ENCODE measurements around the gene B3GNT7. TPM values are rescaled to one million over a fixed set of nuclear protein-coding genes. Genes with fewer than 3 reads are reported as not detected.

Gene B3GNT7
- total RNA-seq, 1 donor from 2014 or later = 0.90 TPM

DNA sequence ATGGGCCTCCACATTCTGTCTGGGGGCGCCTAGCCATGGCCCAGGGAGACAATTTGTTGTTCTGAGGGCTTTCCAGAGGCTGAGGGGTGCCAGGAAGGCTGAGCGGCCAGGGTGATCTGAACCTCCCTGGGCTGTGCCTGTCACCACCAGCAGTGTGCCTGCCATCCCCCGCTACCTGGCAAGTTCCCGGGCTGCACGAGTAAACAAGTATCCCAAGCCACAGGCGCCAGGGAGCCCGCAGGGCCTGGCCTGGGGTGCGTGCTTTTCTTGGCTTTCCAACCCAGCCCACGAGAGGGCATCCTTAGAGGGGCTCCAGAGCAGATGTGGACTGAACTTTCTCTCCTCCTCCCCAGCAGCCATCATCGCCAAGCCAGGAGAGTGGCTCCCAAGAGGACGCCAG is 35.1 kb upstream of the B3GNT7 start:
- Histone ChIP-seq H3K9me3 (ENCODE audit: low read depth) (no peaks in the 10 kb centered on the region), H3F3A (ENCODE audit: low read depth) (no peaks in the 10 kb centered on the region), H2AFZ (replicated peaks) (no peak overlapping the region), H3K36me3 (no peaks in the 10 kb centered on the region), H3K4me1 (peaks cover 25% of the 10 kb centered on the region), H3K27me3 (no peaks in the 10 kb centered on the region), H4K20me1 (ENCODE audit: low read depth) (no peaks in the 10 kb centered on the region), H3K27ac (no peak overlapping the region), H3K4me2 (no peak overlapping the region), H3K4me3 (no peak overlapping the region), H3K79me2 (ENCODE audit: low read depth) (no peaks in the 10 kb centered on the region), H3K9ac (no peak overlapping the region)
- Mint-ChIP-seq H3K27me3 (ENCODE audit: insufficient read depth, low read depth) (peaks cover 9% of the 10 kb centered on the region), H3K4me3 (no peak overlapping the region), H3K27ac (no peak overlapping the region), H3K36me3 (peaks cover 8% of the 10 kb centered on the region), H3K9me3 (no peaks in the 10 kb centered on the region), H3K4me1 (peaks cover 37% of the 10 kb centered on the region)
- TF ChIP-seq, protein P1, sequence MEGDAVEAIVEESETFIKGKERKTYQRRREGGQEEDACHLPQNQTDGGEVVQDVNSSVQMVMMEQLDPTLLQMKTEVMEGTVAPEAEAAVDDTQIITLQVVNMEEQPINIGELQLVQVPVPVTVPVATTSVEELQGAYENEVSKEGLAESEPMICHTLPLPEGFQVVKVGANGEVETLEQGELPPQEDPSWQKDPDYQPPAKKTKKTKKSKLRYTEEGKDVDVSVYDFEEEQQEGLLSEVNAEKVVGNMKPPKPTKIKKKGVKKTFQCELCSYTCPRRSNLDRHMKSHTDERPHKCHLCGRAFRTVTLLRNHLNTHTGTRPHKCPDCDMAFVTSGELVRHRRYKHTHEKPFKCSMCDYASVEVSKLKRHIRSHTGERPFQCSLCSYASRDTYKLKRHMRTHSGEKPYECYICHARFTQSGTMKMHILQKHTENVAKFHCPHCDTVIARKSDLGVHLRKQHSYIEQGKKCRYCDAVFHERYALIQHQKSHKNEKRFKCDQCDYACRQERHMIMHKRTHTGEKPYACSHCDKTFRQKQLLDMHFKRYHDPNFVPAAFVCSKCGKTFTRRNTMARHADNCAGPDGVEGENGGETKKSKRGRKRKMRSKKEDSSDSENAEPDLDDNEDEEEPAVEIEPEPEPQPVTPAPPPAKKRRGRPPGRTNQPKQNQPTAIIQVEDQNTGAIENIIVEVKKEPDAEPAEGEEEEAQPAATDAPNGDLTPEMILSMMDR (IDR thresholded peaks at IDR 0.05) = no peak
- no peak for TF ChIP-seq EZH2 (IDR thresholded peaks at IDR 0.05)
- TF ChIP-seq EZH2phosphoT487 (IDR thresholded peaks at IDR 0.05) = no peak
- DNase-seq (ENCODE audit: low spot score) = no peak

DNA sequence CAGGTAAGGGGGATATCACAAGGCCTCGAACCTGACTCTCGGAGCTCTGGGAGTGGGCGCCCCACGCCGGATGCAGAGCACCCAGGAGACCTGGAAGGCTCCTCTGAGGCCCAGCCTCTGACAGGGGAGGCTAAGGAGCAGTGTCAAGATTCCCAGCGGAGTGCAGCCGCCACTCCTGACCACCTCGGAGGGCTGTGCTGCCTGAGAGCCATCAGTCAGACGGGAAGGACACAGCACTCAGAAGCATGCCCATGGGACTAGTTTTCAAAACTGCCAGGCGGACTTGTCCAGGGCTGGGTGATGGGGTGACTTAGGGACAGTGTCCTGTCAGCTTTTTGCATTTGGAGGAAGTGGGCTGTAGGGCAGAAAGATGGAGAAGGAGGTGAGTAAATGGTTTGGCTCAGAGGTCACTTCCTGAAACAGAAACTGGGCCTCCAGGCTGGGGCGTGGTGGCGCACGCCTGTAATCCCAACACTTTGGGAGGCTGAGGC is 34.6 kb upstream of the B3GNT7 start:
- TF ChIP-seq, protein P1 (IDR thresholded peaks at IDR 0.05) = no peak
- TF ChIP-seq EZH2 (IDR thresholded peaks at IDR 0.05) (no peak), EZH2phosphoT487 (IDR thresholded peaks at IDR 0.05) (no peak)
- peaks cover 9% of the 10 kb centered on the region for H3K27me3 Mint-ChIP-seq (ENCODE audit: insufficient read depth, low read depth)

DNA sequence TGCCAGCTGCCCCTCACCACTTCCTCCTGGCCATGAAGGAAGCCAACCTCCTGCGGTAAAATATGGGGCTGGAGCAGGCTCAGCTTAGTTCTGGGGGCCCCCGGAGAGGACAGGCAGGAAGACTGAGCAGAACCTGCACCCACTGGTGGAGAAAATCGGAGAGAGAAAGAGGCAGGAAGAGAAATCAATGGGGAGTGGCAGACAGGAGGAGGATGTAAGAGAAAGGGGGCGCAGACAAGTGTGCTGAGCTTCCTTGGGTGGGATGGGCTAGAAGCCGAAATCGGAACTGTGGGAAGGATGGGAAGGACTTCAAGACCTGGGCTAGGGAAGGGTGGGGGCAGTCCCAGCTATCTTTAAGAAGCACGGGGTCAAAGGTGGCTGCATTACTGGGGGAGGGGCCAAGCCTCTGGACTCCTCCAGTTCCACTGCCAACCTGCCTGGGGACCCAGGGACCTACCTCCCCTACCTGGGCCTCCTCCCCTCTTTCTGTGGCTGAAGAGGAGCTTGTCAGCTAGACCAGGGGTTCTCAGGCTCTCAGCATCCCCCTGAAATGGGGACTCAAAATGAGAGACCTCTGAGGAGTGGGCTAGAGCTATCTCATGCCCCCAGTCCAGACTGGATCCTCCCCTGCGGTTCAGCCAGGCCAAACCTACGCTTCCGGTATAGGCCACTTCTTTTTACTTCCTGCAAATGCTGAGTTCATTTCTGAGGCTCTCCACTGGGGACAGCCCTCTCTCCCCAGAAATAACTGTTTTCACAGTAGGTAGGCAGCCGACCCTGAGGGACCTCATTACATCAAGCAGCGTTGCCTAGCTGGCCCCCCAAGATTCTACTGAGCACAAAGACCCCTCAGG is 33.6 kb upstream of the B3GNT7 start:
- H3K9me3 Mint-ChIP-seq = no peaks in the 10 kb centered on the region
- peak overlapping the region; percentile 82 for H3K27ac Mint-ChIP-seq
- H4K20me1 ChIP-seq (ENCODE audit: low read depth) = no peaks in the 10 kb centered on the region
- H3K27me3 ChIP-seq = no peaks in the 10 kb centered on the region
- peaks cover 19% of the 10 kb centered on the region for H3K4me1 ChIP-seq
- TF ChIP-seq, protein P1 (IDR thresholded peaks at IDR 0.05) = no peak
- TF ChIP-seq EZH2 (IDR thresholded peaks at IDR 0.05) (no peak), EZH2phosphoT487 (IDR thresholded peaks at IDR 0.05) (no peak)
- peaks cover 12% of the 10 kb centered on the region for H3K36me3 Mint-ChIP-seq
- H2AFZ ChIP-seq (replicated peaks) = no peak overlapping the region
- H3K79me2 ChIP-seq (ENCODE audit: low read depth) = no peaks in the 10 kb centered on the region
- H3K9me3 ChIP-seq (ENCODE audit: low read depth) = no peaks in the 10 kb centered on the region
- H3K27me3 Mint-ChIP-seq (ENCODE audit: insufficient read depth, low read depth) = peaks cover 6% of the 10 kb centered on the region
- H3K27ac ChIP-seq = no peak overlapping the region
- H3K4me3 Mint-ChIP-seq = no peak overlapping the region
- no peak overlapping the region for H3K4me3 ChIP-seq
- no peaks in the 10 kb centered on the region for H3K36me3 ChIP-seq
- no peak overlapping the region for H3K4me2 ChIP-seq
- H3F3A ChIP-seq (ENCODE audit: low read depth) = no peaks in the 10 kb centered on the region
- DNase-seq (ENCODE audit: low spot score) = no peak
- no peak overlapping the region for H3K9ac ChIP-seq
- peaks cover 34% of the 10 kb centered on the region for H3K4me1 Mint-ChIP-seq

More for the DNA sequence above, 34.6 kb upstream of the B3GNT7 start:
- no peak overlapping the region for H2AFZ ChIP-seq (replicated peaks)
- no peak for DNase-seq (ENCODE audit: low spot score)
- no peaks in the 10 kb centered on the region for H3K36me3 ChIP-seq
- peaks cover 26% of the 10 kb centered on the region for H3K4me1 ChIP-seq
- Mint-ChIP-seq H3K27ac (no peak overlapping the region), H3K36me3 (peaks cover 9% of the 10 kb centered on the region), H3K9me3 (no peaks in the 10 kb centered on the region), H3K4me1 (peaks cover 37% of the 10 kb centered on the region), H3K4me3 (no peak overlapping the region)
- no peaks in the 10 kb centered on the region for H3K9me3 ChIP-seq (ENCODE audit: low read depth)
- H3K79me2 ChIP-seq (ENCODE audit: low read depth) = no peaks in the 10 kb centered on the region
- no peaks in the 10 kb centered on the region for H3K27me3 ChIP-seq
- H3F3A ChIP-seq (ENCODE audit: low read depth) = no peaks in the 10 kb centered on the region
- H3K4me3 ChIP-seq = no peak overlapping the region
- H3K9ac ChIP-seq = no peak overlapping the region
- H3K27ac ChIP-seq = no peak overlapping the region
- H3K4me2 ChIP-seq = no peak overlapping the region
- no peaks in the 10 kb centered on the region for H4K20me1 ChIP-seq (ENCODE audit: low read depth)

All from neural progenitor cell (in vitro differentiated cells).